Retinal pigment epithelial cell (primary cell): ENCODE results near the gene TMEM131.

Experiments used
- DNase-seq: peaks from one replicate; pipeline ENCODE4 v3.0.0-alpha.2; 2010; ENCODE audit warnings: low read depth
- H3K4me3 ChIP-seq: 2 replicates; pipeline ENCODE4 v1.5.1; 2011; ENCODE audit warnings: mild to moderate bottlenecking, low read length, control low read depth, moderate library complexity
- CTCF ChIP-seq: conservative IDR thresholded peaks from 2 replicates; pipeline ENCODE4 v1.5.1; 2011; ENCODE audit warnings: low read depth, low read length, control low read depth, inconsistent platforms

The TMEM131 gene

GRCh38 chr2:97726261-97727064, 269.3 kb downstream of the TMEM131 start:
- no peak overlapping the region for H3K4me3 ChIP-seq
- no peak for DNase-seq
- no peak for TF ChIP-seq CTCF

- no peak for DNase-seq
- H3K4me3 ChIP-seq: no peak overlapping the region
- TF ChIP-seq CTCF: no peak
Measured at GRCh38 chr2:97724946-97725688, 270.6 kb downstream of the TMEM131 start.

DNA sequence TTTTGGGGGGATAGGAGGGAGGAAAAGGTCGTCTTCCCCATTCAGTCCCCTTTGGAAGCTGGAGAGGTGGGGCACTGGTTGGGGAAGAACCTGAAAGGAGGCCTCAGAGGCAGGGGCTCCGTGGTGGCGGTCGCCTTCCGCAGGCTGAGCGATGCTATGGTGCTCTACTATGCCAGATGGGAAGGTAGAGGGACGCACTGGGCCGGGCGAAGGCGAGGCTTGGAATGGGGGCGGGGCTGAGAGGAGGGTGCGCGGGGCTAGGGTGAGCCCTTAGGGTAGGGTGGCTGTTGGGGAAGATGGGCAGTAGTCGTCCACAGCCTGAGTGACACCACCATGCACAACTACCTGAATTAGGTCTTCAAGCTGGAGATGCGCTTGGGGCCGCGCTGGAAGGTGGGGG, 271.2 kb downstream of the TMEM131 start:
- H3K4me3 ChIP-seq: no peak overlapping the region
- no peak for TF ChIP-seq CTCF
- DNase-seq: no peak

DNA sequence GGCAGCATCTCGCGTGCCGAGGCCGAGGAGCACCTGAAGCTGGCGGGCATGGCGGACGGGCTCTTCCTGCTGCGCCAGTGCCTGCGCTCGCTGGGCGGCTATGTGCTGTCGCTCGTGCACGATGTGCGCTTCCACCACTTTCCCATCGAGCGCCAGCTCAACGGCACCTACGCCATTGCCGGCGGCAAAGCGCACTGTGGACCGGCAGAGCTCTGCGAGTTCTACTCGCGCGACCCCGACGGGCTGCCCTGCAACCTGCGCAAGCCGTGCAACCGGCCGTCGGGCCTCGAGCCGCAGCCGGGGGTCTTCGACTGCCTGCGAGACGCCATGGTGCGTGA, 271.7 kb downstream of the TMEM131 start:
- no peak for DNase-seq
- no peak overlapping the region for H3K4me3 ChIP-seq
- no peak for TF ChIP-seq CTCF

DNA sequence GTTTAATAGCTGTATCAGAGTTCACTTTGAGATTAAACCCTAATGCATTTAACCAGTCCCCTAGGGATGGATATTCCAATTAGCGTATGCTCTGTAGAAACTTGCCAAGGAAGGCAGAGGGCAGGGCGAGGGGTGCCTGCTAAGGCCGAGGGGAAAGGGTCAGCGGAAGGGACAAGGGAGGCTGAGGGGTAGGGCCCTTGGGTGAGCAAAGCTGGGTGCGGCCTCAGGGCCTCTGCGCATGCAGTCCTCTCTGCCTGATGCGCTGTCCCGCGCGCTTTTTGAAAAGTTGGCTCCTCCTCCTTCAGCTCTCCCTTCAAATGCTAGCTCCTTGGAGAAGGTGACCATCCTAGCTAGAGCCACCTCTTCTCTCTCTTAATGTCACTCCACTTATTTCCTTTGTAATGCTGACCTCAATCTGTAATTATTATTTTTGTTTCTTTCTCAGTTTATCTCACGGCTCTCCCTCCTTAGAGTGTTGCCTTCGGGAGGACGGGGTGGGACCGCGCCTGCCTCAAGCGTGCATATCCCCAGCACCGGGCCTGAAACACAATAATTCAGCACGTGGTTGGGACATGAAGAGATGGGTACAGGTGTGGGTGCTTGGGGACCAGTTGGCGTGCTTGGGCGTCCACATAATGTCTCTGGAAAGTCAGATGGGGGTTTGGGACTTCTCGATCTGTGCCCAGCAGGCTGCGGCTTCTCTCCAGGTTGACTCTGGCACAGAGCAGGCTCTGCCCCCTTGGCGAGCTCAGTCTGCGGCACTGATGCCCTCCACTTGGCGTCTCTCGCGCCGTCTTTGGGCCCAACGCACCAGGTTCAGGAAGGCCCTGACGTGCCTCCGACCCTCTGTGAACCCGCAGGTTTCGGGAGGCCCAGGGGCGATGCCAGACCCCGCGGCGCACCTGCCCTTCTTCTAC, 272.3 kb downstream of the TMEM131 start:
- no peak for TF ChIP-seq CTCF
- H3K4me3 ChIP-seq: no peak overlapping the region
- DNase-seq: no peak

GRCh38 chr2:97722227-97722626, 273.5 kb downstream of the TMEM131 start:
- TF ChIP-seq CTCF: no peak
- DNase-seq: no peak
- no peak overlapping the region for H3K4me3 ChIP-seq
